Measurements from ENCODE around the gene ZBTB7C.

Gene ZBTB7C

DNA sequence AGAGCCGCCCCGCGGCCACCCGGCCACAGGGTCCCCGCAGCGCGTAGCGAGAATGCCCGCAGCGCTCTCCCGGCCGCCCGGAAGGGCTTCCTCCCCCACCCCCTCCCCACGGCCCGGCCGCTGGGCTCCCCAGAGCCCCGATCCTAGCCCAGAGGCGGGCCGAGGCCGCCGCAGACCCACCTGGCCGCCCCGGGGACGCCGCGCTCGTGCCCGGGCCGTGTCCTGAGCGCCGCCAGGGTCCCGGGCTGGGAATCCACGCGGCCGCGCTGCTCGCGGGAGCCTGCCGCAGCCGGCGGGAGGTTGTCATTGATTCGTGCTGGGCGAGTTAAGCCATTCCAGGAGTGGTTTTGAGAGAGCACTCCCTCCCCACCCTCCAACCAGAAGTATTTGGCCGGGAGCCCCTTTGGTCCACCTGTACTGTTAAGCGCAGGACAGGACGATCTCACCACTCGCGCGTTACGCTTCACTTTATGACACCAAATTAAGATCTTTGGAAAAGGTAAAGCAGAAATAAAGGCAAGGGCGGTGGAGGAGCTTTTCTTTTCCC, 272.3 kb downstream of the ZBTB7C start:
- DNase-seq: no peak

DNA sequence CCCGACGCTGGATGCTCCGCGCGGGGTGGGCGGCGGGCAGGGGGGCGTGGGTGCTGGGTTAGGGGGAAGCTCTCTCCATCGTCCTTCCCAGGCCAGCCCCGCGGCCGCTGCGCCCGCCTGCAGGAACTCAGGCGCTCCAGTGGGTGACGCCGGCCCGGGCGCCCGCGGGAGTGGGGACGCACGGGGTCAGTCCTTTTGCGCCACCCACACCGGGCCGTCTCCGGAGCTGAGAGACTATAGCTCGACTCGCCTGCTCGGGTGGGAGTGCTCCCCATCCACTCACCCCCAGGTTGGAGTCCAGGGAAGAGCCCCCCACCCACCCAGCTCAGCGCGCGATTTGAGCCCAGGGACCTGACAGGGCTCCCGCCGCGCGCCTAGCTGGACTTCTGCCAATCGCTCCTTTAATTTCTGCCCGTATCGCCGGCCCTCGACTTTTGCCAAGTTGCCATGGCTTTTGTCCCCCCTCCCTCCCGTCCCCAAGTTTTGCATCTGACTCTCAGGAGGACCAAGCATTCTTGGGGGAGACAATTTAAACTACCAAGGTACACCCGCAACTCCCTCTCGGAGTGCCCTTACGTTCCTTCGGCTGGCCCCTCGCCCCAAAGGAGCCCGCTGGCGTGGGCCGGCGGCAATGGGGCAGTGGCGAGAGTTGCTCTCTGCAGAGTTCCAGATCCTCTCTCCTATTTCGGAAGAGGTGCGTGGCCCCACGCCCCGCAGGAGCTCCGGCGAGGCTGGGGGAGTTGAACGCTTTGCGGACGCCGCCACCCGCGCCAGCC, 272.9 kb downstream of the ZBTB7C start:
- DNase-seq: no peak

DNA sequence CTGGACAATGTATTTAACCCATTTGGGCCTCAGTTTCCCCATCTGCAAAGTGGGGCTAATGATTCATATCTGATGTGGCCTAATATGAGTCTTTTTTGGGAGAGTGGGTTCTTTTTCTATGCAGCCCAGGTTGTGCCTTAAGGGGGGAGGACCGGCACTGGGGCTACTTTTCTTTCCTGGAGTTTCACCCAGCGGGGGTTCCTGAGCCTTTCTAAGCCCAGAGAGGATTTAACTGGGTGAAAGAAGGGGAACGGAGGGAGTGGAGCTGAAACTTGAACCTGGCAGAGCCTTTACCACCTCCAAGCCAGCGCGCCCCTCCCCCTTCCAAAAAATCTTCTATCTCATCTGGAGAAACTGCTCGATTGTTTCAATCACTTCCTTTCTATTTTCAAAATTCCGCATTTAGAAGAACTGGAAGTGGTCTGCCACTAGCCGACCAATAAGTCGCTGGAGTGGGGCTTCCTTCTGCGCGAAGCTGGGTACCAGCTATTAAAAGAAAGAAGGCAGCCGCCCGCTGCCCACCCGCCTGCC, 273.7 kb downstream of the ZBTB7C start:
- no peak for DNase-seq

DNA sequence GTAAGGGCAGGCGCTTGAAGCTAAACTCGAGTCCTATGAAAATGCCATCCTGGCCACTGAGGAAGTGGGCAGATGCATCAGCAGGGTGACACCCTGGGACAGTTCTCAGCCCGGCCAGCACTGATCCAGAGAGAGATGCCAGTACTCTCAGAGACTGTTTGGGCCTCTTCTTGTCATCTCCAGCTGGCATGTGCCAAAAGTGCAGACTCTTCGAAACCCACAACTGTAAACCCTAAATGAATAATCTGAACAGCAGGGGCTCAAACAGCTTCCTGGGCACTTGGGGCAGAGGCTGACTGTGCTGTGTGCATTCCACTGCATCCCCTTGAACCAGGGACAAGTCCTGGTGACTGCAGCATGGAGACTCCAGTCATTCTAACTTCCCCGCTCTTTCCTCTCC, 274.6 kb downstream of the ZBTB7C start:
- no peak for DNase-seq

DNA sequence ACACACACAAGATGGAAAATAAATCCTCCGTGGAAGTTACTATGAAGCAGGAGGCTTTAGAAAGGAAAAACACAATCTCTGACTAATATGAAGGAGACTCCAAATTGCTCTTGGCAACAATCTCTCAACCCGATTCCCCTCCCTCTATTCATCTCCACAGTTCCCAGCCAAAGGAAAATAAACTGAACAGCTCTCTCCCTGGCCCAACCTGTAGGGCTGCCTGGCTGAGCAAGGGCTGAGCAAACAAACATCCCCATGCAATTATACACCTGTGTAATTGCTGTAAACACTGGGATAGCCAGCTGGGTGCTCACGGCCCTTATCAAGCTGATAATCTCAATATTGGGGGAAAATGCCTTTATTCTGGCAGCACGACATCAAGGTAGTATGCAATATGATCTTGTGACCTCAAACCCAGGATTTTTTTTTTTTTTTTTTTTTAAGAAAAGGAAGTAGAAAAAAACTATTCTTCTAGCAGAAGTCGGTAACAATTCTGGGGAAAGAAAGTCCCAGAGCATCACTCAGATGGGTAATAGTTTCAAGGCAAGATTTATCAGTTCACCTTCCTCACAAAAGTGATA, 275.4 kb downstream of the ZBTB7C start:
- DNase-seq: no peak

DNA sequence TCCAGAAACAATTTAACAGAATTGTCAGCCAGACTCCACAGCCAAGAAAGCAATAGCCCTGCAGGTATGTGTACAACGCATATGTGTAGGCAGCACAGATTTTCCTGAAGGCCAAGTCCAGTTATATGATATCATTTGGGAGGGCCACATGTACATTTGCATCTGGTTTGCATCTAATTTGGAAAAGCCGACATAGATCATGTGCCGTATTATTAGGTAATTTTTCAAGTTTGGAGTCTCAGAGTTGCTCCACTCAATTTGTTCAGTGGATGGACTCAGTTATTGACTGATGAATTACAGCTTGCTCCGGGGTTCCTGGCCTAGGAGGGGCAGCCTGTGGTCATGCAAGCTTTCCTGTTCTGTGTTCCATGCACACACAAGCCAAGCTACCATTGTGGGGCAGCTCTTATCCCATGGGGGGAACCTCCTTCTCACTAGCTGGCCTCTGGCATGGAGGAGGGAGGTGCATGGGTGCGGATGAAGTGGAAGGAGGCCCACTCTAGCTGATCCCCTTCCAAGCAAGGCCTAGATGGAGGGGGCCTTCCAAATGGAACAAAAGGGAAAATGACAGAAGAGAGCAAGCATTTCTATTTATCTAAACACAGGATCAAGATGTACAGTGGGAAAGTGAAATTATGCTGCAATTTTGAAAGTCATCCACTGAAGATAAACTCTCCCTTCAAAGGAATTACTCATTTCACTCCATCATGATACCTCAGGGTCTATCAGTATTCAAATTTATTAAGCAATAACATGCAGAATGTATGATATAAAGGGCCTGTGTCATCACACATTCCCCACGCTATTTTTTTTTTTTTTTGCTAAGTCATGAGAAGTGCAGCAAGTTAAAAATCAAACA, 276.2 kb downstream of the ZBTB7C start:
- DNase-seq: no peak

DNA sequence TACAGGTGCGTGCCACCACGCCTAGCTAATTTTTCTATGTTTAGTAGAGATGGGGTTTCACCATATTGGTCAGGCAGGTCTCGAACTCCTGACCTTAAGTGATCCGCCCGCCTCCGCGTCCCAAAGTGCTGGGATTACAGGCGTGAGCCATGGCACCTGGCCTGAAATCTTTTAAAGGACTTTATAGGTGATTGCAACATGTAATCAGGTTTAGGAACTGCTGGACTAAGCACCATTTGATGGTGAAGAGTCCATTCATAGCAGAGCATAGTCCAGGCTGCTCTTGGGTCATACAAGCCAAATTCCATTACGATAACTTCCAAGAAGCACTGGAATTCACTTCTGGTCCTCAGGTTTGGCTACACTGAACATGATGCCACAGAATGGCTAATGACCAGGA, 278.1 kb downstream of the ZBTB7C start:
- DNase-seq: no peak

DNA sequence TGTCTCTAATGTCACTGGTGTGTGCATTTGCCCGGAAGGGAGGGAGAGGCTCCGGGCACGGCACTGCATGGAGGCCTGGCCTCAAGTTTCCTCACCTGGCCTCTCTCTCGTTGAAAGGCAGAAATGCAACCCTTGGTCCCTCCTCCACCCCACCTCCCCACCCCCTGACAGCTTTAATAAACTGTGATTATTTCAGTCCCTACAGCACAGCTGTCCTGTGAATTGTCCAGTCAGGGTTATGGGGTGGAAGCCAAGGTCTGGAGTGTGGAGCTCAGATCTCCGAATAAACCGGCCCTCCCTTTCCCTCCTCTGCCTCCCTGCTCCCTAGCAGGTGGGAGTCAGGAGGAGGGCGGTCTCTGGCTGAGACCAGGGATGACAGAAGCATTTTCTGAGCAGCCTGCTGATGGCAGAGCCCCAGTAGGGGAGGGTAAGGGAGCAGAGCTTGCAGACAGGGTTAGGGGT, 279.5 kb downstream of the ZBTB7C start:
- DNase-seq: no peak

DNA sequence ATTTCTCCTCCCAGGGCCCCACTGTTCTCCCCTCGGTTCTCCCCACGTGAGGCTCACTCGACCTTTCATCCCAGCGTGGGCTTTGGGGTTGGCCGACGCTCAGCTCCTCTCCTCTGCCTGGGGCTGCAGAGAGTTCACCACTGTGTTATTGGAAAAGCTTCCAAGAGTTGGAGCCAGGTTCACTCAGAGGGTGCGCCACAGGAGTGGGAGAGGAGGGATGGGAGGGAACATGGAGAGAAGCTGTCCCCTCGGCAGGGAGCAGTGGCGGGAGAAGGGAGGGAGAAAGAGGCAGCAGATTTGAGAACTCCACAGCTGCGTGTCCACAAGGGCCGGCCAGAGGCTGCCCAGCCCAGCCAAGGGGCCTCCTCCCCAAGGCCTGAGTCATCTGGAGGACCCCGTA, 281.6 kb downstream of the ZBTB7C start:
- DNase-seq: no peak

DNA sequence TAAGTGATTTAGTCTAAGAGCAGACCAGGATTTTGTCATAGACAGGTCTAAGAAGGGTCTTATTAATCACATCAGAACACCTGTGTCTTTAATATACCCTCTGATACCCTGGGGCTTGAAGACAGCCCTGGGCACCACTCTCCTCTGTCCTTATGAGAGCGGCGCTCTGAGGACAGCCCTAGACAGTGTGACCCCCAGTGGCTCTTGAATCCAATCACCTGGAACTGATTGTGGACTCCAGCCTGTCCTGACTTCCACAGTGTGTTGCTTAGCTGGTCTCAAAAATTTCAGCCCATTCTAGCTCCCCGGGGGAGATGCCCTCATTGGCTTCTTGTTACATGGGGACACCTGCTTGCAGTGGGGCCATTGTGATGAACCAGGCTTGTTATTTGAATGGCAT, 282.9 kb downstream of the ZBTB7C start:
- DNase-seq: no peak

DNA sequence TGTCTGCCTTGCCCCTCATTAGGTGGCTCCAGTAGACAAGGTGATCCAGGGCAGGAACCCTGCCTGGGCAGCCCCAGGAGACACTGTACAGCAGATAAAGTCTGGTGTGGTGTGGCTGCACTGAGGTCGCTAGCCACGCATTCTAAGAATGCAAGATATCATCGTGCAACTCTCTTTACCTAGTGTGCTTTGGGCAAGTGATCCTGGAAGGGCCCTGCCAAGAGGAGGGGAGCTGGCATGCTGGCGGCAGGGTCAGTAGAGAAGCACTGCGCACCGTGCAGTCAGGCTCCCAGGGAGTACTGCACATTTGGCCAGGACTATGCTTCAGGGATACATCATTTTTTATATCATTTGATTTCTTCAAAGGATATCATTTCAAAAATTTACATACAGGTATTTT, 283.5 kb downstream of the ZBTB7C start:
- no peak for DNase-seq

DNA sequence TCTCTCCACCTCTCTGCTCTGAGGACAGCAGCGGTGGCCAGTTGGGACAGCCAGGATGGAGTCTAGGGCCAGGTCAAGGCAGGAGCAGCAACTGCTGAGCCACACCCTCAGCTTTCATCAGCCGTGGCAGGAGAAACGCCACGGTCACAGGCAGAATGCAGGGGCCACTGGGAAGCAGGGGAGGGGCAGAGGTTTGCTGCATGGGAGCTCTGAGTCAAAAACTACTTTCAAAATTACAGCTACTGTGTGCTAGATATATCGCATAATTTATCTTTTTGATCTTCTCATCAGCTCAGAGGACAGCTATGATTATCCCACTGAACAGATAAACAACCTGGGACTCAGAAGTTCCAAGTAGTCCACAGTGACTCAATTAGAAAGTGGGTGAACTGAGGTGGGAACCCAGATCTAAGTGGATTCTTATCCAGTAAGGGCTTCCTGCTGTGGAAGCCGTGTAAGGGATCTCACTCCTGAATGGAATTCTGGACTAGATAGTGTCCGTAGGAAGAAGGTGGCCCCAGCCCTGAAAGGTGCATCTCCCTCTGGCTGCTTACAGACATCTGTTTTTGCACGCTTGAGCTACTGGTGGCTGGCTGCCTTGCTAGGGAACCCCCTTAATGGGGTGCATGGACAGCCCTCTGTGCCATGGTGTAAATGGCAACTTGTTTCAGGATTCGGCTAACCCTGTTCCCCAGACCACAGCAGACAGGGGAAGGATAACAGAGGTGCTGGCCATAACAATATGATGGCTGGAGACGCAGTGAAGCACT, 284.1 kb downstream of the ZBTB7C start:
- DNase-seq: no peak

DNA sequence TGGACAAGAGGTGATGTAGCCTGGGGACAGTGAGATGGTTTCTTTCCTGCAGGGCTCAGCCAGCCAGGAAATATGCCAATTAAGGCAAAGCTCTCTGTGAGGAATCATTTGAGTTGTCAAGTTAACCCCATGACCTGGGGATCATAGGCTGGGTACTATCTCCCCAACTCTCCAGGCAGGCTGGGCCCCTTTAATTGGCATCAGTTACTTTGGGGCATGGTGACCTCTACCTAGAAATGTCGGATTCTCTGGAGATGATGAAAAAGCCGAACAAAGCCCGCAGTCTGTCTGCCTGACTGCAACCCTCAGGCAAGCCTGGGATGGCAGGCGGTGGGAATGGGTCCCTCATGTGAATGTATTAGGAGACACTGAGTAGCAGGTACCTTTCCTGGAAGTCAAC, 285.2 kb downstream of the ZBTB7C start:
- no peak for DNase-seq

DNA sequence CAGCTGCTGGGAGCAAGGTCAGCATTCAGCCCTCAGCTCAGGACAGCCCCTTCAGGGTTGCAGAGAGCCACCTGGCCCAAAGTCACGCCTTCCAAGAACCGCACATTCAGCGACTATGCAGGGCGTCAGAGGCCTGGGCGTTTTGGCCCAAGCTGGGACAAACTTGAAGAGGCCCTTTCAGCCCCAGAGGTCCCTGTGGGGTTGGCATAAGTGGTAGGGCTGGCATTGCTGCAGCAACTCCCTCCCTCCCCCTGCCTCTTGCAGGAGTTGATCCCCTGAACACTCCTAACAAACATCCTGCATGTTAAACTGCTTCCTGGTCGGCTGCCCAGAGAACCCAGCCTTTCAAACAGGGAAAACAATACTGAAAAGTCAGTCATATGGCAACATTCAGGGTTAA, 285.9 kb downstream of the ZBTB7C start:
- no peak for DNase-seq

DNA sequence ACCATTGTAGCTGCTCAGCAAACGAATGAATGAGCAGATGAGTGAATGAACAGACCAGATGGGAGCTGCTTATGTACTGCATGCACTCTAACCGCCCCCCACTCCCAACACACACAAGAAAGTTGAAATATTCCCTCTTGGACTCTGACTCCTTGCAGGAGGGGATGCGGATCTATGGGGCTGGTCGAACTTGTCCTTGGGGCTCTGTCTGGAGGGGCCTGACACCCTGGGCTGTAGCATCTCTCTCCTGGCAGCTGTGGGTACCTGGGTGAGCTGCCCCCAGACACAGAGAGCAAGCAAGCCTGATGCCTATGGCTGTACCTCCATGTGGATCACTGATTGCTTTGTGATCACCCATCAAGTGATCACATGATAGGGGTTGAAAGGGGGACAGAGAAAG, 286.4 kb downstream of the ZBTB7C start:
- DNase-seq: no peak

DNA sequence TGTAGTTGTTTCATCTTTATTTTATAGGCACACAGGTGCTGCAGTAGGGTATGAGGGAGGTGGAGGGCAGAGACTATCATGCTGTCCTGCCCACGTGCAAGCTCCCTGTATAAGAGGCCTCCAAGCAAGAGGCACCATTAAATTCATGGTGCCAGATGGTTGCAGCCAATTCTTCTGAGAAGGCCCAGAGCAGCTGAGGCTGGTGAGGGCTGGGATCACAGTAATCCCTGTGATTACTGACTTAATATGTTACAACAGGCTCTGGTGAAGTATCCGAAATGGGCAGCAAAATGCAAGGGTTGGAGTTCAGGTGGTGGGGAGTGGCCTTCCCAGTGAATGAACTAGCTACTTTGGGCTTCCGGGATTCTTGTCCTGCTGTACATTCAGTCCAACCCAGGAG, 286.8 kb downstream of the ZBTB7C start:
- no peak for DNase-seq

DNA sequence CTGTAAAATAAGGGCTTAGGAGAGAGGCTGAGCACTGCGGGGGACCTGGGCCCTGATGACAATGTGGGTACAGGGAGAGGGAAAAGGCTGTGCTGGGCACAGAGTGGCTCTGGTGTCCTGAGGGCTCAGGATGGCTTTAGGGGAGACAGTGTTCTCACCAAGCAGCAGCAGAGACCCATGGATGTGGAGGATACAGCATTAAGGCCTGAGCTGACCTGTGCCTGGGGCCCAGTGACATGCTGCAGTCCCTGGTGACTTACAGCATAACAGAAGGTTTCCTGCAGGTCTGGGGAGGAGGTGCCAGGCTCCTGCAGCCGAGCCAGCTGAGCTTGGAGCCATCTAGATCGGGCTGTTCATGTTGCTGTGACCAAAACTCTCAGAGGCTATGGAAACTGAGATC, 287.4 kb downstream of the ZBTB7C start:
- DNase-seq: no peak

DNA sequence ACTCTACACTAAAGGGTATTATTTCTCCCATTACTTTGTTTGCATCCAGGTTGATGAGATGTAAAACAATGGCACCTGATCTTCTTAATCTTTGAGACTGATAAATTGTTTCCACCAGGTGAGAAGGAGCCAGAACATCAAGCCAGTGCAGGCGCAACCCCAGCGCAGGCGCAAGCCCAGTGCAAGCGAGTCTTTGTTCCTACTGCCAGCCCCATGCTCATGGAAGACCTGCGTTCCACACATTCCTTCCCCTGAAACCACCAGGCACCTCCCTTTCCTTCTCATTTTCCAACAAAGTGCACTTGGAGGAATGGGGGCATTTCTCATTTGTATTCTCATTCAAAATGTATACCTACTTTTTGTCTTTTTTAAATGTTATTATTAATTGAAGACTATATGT, 290.0 kb downstream of the ZBTB7C start:
- no peak for DNase-seq

DNA sequence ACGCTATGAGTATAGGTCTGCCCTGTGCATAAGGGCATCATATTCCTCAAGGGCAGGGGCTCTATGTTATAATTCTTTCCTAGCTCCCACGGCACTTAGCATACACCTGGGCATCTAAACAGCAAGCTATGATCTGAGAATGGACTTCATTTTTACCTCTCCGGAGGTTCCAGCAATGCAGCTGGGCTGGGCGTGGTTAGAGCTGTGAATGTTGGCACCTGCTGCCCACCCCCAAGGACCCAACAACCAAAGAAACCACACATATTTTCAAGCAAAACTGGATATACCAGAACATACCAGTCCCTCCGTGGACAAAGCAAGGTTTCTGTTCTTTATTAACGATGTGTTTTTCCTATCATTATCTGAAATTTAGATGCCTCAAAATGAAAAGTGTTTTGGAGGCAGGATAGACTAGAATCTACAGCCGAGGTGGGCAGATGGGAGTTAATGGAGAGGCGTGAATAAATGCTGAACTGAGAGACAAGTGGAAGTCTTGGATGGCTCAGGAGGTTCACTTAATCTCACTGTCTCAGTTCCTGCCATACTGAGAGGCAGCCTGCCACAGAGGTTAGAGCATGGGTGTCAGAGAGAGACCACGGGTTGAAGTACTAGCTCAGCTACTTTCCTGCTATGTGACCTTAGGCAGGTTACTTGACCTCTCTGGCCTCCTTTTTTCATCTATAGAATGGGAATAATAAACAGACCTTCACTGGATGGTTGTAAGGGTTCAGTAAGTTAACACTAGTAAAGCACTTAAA, 292.1 kb downstream of the ZBTB7C start:
- DNase-seq: no peak

DNA sequence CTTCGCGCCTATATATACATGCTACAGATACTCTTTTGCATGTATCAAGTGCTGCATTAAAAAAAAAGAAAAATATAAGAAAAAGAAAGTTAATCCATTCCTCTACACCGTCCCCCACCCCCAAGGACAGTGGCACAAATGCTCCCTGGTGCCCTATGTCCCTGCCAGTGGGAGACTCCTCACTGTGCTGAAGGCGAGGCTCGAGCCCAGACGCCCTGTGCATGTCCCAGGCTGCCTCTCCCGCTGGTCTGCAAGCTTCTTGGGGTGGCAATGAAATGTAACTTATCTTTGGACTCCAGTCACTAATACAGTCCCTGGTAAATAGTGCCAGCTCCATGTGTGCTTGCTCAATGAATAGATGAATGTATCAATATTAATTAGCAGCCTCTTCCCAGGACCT, 293.2 kb downstream of the ZBTB7C start:
- DNase-seq: no peak

DNA sequence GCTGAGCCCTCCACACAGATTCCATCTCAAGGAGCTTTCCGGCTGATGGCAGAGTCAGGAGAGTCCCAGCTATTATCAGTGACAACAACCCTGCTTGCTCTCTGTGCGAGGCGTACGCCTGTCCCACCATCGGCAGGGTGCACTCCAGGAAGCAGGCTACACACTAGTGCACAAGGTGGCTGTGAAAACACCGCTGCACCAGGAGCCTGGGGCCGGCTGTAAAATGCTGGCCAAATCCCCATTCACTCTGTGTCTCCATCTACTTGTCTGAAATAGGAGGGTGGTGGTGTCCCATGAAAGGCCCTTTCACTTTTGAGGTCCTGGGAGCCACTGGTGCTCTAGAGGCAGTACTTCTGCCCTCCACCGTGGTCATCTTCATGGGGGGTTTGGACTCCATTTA, 295.5 kb downstream of the ZBTB7C start:
- DNase-seq: no peak

DNA sequence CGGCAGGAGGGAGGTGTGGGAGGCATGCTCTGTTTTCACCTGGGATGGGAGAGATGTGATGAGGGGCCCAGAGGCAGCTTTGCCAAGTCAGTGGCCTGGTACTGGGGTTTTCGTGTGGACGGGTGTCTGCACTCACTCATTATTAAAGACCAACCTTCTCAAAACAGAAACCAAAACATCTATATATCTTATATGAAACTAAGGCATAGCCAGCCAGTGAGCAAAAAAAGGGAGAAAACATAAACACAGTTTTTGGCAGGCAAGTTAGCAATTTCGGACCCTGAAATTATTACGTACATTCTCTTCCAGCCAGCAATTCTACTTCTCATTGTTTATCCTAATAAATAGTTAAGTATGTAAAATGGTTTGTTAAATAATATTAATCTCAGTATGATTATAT, 297.6 kb downstream of the ZBTB7C start:
- no peak for DNase-seq
